GM12878 (cell line): Measurements from ENCODE around the gene EIF3B.

Experiments
- CBX3 ChIP-seq: fragments of 200-600 bp; sonication (generic); IDR thresholded peaks from 2 replicates; pipeline ENCODE4 v1.6.1; 2016; ENCODE audit warnings: low read depth, borderline replicate concordance
- CREB1 ChIP-seq: IDR thresholded peaks from 2 replicates; pipeline ENCODE4 v1.6.1; 2012; ENCODE audit warnings: low read depth, mild to moderate bottlenecking, inconsistent platforms
- JUNB ChIP-seq: IDR thresholded peaks from 2 replicates; pipeline ENCODE4 v1.6.1; 2016; ENCODE audit warnings: antibody characterized with exemption, mild to moderate bottlenecking
- NFXL1 ChIP-seq: fragments of 450-650 bp; IDR thresholded peaks from 2 replicates; pipeline ENCODE4 v1.6.1; 2017; ENCODE audit warnings: antibody characterized with exemption, mild to moderate bottlenecking, borderline replicate concordance
- REST ChIP-seq: IDR thresholded peaks from 2 replicates; pipeline ENCODE4 v1.6.1; 2012; ENCODE audit warnings: mild to moderate bottlenecking, low read depth, low read length
- USF1 ChIP-seq: IDR thresholded peaks from 2 replicates; pipeline ENCODE4 v1.6.1; 2011; ENCODE audit warnings: borderline replicate concordance, low read depth, mild to moderate bottlenecking, moderate library complexity, mixed read lengths, low read length; ENCODE audit not compliant: insufficient read depth; ENCODE audit errors: extremely low read length

GRCh38 chr7:2358968-2359527 is 4.4 kb downstream of the EIF3B start:
- TF ChIP-seq CBX3 (no peak), REST (no peak), NFXL1 (no peak), USF1 (no peak), JUNB (no peak), CREB1 (no peak)
